NCI-H2081 treated with DMSO at 0.1 percent for 48 hours (cell line): ENCODE results near the gene PUSL1.

Experiments
- DNase-seq: peaks from one replicate; lab custom pipeline; 2025; lab: John Stamatoyannopoulos, UW

PUSL1 gene

GRCh38 chr1:1340791-1341548, 32.6 kb downstream of the PUSL1 start:
- DNase-seq, result no peak

DNA sequence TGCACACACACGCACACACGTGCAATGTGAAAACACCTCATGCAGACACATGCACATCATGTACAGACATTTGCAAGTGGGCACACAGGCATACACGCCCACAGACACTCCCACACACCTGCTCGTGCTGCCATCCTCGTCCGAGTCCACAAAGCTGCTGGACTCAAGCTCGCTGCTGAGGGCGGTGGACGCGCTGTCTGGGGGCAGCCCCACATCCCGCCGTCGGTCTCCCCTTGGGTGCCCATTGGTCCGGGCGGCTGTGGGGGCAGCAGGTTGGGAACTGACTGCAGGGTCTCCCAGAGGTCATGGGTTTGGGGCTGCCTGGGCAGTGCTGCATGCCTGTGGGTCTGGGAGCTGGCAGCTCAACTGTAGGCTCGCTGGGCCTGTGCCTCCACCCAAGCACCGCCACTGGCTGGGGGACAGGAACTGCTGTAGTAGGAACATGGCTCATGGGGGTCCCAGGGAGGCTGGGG, 33.2 kb downstream of the PUSL1 start:
- DNase-seq, result no peak

- DNase-seq, result no peak
These were observed 33.7 kb downstream of the PUSL1 start for GRCh38 chr1:1342061-1342562.

DNA sequence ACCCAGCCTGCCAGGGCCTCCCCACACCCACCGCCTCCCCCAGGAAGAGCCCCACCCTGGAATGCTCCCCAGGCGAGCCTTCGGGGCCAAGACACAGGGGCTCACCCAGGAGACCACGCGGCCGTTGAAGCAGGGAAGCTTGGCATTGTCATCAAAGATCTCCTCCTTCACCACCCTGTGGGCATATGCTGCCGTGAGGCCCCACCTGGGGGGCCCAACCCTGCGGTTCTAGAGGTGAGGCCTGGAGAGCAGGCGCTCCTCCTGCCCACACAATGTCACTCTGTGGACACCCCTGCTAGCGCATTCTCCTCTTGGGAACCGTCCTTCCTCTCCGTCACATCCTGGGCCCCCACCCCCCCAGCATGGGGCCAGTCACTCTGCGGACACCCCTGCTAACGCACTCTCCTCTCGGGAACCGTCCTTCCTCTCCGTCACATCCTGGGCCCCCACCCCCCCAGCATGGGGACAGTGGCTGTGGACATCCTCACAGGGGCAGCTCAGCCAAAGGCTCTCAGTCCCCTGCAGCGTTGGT, 34.3 kb downstream of the PUSL1 start:
- DNase-seq, result no peak

DNA sequence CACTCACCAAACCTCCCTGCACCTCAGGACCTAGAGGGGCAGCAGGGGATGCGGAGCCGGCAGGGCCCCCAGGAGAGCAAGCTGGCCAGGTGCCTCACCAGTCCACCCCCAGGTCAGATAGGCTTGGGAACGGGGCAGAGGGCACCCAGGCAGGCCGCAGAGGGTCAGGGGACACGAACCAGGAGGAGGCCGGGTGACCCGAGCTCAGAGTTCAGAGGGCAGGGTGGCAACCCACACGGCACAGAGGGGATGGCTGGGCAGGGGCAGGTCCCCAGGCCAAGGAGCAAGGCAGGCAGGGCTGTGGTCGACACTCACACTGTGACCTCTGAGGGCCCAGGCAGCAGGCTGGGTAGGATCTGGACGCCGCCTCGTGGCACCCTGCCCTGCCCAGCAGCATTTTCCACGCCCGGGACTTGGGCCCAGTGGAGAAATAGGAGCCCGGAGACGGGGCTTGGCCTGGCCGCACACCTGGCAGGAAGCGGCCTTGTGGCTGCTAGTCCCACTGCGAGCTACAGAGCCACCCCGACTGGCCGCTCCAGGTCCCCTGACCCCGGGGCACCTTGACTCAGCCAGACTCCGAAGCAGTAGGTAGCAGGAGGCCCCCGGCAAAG, 35.5 kb downstream of the PUSL1 start:
- no peak for DNase-seq

GRCh38 chr1:1344655-1345361, 36.4 kb downstream of the PUSL1 start:
- no peak for DNase-seq

DNA sequence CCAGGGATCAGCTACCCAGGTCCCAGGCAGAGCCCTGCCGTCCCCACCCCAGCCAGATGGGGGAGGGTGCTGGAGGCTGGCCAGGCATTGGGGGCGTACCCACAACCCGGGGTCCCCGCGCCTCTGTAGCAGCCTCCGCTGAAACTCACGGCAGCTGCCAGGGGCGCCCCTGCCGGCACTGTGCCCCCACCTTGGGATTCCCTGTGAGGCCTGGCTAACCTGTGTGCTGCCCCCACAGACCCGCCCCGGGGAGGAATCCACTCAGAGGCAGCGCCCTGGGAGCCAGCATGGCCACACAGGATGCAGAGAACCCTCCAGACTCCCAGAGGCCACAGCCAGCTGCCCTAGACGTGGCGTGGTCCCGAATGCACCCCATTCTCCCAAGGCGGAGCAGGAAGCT, 37.0 kb downstream of the PUSL1 start:
- DNase-seq, result no peak

DNA sequence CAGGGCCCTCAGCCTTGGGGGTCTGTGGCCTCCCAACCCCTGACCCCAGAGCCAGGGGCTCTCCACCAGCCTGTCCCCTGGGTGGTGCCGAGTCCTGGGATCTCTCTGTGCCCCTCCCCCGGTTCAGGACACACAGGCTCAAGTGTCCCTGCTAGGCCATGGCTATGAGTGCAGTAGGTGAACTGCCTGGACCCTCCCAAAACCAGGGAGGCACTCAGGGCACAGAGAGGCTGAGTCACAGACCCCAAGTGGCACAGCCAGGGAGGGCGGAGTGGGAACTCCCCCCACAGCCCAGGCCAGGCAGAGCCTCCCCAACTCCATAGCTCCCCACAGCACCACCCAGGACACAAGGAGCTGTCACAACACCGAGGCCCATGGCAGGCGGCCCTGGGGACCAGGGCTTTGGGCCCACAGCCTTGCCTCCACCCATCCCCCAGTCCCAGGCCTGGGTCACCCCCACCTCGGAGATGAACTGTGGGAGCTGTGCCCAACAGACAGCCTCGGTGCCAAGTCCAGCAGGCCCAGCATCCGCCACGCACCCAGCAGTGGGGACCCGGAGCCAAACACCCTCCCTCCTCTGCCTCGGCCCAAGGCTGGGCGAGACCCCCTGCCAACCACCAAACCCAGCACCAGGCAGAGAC, 37.6 kb downstream of the PUSL1 start:
- DNase-seq, result no peak

- DNase-seq, result no peak
These were observed 38.1 kb downstream of the PUSL1 start for GRCh38 chr1:1346501-1346890.

DNA sequence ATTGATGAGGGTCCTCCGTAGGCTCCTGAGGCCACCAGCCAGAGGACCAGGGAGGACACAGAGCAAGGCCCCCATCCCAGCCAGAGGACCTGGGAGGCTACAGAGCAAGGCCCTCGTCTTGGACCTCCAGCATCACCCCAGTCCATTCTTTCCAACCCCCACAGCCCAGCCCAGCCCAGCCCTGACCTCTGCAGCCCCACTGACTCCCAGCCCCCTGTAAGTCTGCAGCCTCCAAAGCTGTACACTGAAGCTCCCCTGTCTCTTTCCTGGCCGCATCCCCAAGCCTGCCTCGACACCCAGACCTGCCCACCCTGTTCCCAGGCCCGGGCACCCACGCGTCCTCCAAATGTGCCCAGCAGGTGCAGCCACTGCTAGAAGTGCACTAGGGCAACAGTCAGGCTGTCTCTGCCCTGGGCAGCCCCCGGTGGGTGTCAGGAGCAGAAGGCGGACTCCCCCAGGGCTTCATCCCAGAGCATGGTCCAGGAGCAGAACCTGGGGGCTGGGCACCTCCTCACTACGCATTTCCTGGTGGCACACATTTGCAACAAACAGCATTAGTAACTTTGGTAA, 38.7 kb downstream of the PUSL1 start:
- DNase-seq, result no peak

DNA sequence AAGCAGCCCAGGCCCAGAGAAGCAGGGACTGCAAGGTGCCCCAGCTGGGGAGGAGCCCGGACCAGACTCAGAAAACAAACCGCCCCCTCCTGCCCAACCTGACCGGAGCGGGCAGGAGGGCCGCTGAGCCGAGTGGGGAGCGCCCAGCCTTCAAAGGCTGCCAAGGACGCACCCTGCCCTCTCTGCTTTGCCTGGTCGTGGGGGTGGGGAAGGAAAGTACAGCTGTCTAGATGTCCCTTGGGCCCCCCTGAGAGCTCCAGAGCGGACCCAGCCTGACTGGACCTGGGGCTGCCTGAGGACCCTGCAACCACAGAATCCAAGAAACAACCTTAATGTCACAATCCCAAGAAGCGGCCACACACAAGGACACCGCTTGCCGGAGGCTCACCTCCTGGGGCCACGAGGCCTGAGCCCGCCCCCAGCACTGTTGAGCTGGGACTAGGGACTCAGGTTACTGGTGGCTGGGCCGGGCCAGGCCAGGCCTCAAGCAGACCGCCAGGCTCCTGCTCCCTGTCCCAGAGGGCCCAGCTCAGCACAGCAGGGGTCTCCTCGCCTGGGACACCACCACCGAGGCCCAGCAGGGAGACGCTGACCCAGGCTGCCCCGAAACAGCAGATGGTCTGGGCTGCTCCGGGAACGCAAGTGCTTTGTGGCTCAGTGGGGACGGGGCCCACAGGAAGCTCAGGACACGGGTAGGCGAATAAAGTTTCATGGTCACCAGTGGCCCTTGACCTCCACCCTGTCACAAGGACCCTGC, 39.4 kb downstream of the PUSL1 start:
- no peak for DNase-seq

GRCh38 chr1:1348420-1349255, 40.2 kb downstream of the PUSL1 start:
- no peak for DNase-seq

- no peak for DNase-seq
These were observed 41.0 kb downstream of the PUSL1 start, which contains the start of gene DVL1 for GRCh38 chr1:1349256-1350012. Gene DVL1, minus strand, starts transcription at chr1:1349418. Its CDS starts 353 bp downstream, at chr1:1349065.

GRCh38 chr1:1351511-1352427, 43.4 kb downstream of the PUSL1 start:
- DNase-seq, result no peak

DNA sequence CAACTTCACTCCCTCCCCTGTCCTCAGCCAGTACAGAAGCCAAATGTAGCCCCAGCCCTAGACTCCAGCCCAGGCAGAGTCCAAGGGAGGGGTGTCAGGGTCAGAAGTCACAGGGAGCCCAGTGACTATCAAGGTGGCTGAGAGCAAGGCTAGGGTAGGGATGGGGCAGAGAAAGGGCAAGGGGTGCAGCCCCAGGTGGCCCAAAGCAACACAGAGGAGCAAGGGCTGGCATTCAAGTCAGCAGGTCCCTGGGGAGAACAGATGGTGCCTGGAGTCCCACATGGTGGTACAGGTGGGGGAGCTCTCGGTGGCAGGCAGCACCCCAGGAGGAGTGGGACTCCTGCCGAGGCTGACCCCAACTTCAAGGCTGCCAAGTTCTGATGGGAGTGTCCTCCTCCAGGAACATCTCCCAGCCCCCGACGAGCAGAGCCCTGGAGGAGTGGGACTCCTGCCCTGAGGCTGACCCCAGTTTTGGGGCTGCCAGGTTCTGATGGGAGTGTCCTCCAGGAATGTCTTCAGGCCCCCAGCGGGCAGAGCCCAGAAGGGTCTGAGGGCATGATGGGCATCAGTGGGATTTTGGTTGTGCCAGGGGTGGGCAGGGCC, 44.5 kb downstream of the PUSL1 start:
- no peak for DNase-seq

DNA sequence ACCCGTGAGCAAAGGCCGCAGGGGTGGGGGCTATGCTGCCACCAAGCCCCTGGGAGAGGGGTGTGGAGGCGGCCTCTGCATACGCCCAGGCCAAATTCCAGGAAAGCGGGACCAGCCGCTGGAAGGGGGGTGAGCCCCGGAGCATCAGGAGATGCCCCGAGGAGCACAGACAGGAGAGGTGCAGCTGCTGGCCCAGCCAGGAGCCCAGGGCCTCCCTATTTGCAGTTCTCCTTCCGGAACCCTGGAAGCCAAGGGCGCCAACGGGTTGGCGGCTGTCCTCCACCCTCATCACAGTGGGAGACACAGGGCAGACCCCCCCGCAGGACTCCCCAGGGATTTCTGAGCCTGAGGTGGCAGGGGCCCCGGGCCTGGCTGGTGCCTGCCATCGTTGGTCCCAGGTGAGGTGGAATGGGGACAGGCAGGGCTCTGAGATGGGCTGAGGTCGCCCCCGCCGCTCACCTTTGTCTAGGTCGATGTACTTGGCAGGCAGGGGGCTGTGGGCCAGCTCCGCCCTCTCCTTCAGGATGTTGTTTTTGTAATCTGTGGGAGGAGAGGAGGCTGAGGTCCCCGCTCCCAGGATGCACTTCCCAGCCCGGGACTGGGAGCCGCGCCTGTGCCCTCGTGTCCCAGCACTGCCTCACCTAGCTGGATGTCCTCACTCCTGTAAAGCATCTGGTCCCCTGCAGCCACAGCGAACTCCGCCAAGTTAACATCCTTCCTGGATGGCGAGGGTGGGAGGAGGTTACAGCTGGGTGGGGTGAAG, 45.2 kb downstream of the PUSL1 start:
- DNase-seq, result no peak
